ENCODE measurements around the gene PRELID2.
"Not testable (repeated sequence)": the region's sequence is repeated elsewhere in the genome, so short reads cannot be mapped to it uniquely, and the experiment has no call there.

The PRELID2 gene

DNA sequence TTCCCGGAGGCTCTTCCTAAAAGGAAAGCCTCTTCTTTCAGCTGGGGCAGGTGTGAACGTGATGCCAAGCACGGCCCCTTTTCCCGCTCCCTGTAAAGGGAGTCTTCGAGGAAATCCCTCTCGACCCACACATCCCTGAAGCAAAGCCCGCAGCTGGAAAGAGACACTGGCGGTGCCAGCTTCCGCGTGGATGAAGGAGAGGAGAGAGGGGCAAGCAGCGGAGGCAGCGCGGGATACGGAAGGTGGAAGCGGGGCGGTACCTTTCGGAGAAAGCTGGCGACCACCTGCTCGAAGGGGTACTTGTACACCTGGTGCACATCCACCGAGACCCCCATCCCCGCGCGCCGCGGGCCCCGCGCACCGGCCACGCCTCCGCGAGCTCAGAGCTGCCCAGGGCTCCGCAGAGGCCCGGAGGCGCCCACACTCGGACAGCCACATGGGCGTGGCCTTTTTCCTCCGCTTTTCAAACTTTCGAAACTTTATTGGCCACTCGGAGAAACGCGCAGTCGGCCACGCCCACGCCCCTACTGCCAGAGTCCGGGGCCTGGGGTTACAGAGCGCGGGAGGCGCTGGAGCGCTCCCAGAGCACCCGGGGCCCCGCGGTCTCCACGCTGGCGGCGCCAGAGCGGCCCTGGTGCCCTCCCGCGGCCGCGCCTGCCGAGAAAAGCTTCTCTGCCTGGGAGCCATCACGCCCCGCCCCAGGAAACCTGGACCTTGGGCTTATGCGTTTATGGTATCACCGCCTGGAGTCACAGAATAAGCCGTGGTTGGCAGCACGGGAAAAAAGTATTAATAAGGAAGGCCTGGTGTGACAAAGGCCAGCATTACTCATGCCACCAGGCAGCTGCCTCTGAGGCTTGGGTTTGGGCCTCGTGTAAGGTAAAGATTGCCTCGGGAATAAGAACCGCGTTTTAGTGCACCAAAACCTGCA, at the start of gene PRELID2:
TSS of gene PRELID2 (minus strand) at position 426 of the 931 bp plus-strand sequence. CDS start at position 335, 91 bp downstream.
- DNase-seq, result peak; percentile 83

DNA sequence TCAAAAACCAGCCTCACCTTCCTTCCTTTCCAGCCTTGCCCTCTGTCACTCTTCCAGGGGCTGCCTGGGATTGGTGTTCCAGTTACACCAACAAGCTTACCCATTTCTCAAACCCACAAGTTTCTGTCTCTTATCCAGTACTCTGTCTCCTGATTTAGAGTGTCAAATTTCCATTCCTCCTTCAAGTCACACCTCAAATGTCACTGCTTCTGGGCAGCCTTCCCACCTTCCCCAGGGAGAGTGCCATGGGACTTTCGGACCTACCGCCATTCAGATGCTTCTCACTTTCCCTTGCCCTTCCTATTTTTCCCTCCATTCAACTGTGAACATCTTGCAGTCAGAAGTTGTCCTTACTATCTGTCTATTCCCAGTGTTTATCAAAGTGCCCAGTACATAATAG, 39.6 kb upstream of the PRELID2 start:
- DNase-seq, result no peak

DNA sequence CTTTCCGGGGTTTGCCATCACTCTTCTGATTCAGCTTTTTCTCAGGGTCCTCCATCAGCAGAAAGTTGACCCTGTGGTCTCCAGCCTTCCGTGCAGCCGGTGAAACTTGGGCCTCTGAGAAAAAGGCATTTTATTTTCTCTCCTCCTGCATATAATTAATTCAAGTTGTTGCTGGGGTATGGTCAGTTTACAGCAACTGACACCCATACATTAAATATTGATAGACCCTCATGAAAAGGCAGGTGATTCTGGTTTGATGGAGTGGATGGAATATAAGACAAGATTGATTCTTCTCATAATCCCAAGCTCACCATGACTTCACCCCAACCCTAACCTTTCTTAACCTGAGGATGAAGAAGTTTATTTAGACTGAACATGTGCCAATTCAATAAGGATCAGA, 37.8 kb upstream of the PRELID2 start, which contains the start of gene GRXCR2:
TSS of gene GRXCR2 (minus strand) at position 101 of the 400 bp plus-strand sequence. CDS start at position 55, 46 bp downstream.
- no peak for DNase-seq

DNA sequence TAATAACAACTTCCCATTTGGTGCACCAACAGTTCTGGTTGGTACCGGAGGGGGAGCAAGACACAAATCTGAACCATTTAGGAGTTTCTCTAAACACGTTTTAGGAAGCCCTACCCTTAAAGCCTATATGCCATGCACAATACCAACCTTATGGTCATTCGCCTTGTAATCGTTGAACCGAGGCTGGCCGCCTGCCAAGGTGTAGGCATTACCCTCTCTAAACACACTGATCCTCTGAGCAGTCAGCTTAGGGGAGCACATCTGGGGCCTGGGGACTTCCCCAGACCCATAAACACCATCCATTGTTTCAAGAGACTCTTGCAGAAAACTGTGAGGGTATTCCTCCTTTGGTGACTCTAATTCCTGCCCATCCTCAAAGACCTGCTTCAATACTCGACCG, 37.3 kb upstream of the PRELID2 start:
- DNase-seq, result no peak

DNA sequence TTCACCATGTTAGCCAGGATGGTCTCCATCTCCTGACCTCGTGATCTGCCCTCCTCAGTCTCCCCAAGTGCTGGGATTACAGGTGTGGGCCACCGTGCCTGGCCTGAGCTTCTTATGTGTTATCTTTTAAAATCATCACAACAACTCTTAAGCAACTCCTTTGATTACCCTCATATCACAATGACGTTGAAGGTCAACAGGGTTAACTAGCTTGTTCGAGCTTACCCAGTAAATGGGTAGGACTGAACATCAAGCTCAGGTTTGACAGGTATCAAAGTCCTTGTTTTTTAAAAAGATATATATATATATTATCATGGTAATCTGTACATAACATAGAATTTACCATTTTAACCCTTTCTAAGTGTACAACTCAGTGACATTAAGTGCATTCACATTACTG, 34.6 kb upstream of the PRELID2 start:
- DNase-seq, result no peak

DNA sequence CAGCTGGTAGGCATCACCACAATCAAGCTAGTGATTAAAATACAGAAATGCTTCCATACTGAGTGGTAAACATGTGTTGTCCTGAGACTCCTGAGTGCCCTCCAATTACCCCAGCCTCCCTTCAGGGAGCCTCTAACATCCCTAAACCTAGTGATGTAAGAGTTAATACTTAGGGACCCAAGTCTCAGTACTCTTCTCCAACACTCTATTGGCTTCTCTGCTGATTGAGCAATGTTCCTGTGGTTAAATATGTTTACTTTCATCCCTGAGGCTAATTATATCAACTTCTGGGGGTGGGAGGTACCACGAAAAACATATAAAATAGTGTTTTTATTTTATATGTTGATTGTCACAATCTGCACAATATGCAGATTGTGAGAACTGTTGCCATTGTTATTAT, 32.7 kb upstream of the PRELID2 start:
- no peak for DNase-seq

DNA sequence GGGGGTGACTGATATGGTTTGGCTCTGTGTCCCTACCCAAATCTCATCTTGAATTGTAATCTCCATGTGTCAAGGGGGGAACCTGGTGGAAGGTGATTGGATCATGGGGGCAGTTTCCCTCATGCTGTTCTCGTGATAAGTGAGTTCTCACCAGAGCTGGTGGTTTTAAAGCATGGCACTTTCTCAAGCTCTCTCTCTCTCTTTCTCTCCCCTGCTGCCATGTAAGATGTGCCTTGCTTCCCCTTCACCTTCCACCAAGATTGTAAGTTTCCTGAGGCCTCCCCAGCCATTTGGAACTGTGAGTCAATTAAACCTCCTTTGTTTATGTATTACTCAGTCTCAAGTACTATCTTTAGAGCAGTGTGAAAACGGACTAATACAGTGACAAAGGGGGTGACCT, 29.3 kb upstream of the PRELID2 start:
- not testable (repeated sequence) for DNase-seq

DNA sequence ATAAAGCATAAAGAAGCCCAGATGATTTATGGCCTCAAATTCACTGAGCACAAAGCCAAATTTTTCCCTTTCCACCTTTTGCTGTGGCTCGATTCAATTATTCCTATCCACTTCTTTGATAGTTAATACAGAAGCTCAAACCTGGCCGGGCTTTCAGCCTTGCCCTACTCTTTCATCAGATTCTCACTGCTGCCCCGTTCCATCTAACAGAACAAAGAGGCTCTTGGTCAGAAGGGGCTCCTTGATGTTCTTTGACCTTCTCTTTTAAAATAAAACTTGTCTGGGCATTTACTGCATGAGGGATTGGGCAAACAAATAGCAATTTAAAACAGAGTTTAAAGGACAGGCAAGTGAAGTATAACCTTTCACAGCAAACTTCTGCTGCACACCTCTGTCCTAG, 27.9 kb upstream of the PRELID2 start:
- DNase-seq, result no peak

DNA sequence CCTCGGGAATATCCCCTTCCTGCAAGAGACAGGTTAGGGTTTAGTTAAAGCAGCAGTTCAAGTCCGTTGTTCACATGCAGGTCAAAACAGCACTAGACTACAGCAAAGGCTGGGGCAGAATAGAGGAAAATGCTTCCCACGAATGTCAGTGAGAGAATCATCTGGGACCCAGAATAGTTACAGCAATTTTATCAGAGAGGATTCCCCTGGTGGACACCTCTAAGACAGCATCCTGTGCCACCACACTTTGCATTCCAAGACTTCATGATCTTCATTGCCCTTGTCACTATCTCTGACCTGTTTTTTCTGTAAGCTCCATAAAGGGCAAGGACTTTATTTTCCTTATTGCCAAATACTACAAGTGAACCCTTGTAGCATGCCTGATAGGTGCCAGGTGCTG, 24.8 kb upstream of the PRELID2 start:
- no peak for DNase-seq

DNA sequence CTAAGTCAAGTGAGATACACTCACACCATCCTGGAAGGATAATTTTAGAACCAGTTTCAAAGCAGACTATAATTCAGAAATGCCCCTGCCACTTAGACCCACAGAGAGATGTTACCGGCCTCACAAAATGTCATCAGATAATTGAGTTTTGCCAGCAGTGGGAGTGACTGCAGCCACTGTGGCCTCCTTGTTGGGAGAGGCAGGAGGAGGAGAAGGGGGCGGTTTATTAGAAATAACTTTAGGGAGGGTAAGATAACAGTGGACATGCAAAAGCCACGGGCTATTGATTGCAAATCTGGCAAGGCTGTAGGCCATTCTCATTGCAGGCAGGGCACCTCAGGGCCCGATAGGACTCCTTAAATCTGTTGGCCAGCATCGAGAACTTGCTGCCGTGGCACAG, 24.3 kb upstream of the PRELID2 start:
- no peak for DNase-seq

DNA sequence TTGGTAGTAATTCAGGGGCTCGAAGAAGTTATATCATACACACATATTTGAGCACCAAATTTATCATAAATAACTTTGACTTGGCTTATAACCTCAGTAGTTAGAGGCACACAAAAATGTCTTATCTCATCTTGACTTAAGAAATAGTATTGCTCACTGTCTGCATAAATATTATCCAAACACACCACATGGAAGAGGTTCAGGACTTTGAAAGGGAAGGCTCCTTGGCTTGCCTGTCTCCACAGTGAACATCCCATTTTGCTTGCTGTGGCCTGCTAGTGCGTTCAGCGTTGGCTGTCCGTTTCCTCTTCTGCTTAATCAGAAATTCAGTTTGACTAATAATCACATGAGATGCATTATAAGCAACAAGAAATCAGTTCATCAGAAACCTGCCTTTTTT, 23.8 kb upstream of the PRELID2 start:
- no peak for DNase-seq

DNA sequence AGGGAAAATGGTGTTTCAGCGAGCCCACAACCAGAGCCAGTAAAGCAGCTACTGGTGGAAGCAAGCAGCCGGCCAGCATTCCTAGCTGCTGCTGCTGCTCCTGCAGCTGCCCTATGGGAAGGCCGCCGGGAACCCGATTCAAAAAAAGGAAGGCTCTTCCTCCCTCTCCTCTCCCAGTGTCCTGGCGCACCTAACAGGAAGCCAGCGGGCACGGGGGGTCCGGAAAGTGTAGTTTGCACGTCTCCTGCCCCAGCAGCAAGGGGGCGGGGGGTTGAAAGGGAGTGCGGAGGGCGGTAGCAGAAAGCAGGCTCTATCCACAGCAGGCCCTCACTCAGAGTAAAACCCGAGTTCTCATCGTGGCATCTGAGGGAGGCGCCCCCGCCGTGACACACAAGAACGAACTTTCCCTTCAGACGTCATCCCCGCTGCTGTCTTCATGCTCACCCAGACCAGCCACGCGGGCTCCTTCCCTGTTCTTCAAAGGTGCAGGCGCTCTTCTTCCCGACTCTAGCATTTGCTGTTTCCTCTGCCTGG, 21.2 kb upstream of the PRELID2 start:
- no peak for DNase-seq

DNA sequence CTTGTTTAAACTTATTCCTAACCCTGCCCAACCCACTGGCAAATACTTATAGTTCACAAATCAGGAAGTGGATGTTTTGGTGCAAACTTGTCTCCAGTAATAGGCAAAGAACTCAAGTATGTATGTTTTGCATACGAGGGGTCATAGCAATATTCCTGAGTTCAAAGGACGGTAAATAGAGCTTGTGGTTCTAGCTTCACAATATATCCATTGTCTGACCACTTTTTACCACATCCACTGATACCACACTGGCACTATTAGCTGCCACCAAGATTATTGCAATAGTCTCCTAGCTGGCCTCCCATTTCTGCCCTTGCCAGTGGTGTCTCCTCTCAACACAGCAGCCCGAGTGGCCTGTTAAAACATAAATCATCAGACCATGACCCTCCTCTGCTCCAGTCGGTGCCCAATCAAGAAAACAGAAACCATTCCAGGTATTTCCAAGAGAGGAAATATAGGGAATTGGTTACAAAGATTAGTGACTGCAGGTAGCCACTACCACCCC, 20.7 kb upstream of the PRELID2 start:
- DNase-seq, result no peak

DNA sequence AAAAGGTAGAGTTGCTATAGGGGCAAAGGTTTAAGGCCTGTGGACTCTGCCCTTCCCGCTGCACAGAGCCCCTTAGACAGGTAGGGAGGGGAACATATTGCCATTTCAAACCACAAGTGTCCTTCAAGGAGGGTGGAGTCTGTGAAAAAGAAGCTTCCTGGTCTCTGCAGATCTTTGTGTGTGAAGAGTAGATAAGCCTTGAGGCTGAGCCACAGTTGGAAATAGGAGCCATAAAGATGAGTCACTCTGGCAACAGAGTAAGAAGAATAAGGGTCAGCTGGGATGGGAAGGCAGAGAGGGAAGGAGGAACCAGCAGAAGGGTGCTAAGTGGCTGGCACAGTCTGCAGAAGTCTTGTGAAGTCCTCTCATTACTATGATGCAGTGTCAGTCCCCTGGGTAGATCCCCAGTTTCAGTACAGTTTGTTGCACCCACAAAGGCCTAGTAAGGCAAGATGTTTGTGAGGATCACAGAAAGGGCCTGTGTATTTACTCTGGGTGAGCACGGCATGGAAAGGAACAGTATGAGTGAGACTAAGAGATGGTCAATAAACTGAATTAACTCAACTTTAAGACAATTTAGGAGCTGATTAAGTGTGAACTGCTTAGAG, 19.6 kb upstream of the PRELID2 start:
- peak; percentile 24 for DNase-seq

DNA sequence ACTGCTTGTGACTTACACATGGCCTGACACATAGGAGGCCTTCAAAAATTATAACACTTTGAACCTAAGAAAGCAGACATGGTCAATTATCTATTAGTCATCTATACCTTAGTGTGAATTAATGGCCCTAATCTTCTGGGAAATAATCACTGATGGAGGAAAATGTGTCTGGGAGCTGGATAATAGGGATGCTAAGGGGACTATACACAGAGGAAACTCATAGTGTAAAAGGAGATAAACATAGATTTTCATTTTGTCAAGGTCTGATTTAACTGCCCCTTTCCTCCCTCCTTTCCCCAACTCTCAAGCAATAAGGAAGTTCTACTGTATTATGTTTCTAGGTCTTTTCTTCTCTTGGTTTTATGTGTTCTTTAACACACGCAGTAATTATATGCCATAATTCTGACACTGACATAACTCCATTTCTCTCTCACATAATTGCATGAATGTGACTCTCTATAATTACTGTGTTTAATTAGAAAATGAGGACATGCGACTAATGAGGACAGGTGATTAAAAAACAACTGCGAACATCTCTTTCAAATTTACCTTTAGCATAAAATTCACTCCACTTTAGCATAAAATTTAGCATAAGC, 18.7 kb upstream of the PRELID2 start:
- no peak for DNase-seq

DNA sequence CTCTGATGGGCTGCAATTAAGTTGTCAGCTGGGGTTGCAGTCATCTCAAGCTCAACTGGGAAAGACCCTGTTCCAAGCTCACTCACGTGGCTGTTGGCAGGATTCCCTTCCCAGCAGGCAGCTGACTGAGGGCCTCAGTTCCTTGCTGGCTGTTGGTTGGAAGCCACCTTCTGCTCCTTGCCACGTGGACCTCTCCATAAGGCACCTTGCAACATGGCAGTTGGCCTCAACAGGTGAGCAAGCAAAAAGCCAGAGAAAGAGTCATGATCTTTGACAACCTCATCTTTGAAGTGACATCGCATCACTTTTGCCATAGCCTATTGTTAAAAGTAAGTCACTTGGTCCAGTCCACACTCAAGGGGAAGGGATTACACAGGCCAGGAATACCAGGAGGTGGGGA, 17.8 kb upstream of the PRELID2 start:
- peak; percentile 45 for DNase-seq

DNA sequence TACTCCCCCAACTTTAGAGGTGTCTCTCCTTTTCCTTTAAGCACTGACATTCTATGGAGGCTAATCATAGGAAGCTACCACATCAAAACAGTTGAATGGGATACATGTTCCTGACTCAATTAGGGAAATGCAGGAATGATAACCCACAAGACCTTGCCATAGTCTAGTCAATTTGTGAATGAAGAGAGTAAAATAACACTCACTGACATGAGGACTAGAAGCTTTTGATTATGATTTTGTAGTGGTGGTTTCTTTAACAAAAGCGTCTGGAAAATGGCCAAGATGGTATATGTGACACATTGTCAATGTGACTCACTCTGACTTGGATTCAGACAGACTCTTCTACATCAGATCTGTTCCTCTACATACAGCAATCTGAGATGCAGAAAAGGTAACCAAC, 13.7 kb upstream of the PRELID2 start:
- no peak for DNase-seq

DNA sequence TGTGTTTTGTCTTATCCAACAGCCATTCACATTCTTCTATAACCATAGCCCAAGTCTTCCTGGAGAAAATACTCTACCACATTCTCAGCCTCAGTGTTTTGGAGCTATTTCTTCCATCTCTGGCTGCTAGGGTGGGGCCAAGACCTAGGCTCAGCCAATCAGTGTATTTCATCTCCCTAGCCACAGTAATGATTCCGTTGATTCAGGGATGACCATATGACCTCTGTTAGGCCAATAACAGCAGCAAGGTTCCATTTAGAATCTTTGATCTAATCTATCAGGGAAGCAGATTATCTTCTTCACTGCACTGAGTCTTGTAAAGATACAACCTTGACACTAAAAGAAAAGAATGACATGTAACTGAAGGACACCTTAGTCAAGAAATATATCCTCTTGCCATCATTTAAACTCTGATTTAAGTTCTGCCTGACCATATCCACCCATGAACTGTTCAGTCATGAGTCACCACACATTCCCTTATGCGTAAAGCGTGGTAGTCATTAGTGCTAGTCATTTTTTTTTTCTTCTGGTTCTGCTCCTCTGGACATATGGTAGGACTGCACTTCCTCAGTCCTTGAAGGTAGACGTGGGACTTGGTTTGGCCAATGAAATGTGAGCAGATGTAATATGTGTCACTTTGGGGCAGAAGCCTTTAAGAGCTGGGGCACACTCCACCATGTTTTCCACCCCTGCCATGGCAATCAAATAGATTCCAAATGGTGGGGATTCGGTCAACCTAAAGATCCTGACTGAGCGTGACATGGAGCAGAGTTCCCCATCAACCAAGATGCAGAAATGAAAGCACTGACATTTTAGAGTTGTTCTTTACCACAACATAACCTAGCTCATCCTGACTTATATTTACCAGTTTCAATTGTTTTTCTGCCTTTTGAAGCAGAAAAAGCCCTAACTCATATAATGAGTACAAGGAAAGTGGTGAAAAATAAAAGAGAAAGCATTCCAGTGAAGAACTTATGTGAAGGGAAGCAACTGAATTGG, 12.7 kb upstream of the PRELID2 start:
- no peak for DNase-seq

DNA sequence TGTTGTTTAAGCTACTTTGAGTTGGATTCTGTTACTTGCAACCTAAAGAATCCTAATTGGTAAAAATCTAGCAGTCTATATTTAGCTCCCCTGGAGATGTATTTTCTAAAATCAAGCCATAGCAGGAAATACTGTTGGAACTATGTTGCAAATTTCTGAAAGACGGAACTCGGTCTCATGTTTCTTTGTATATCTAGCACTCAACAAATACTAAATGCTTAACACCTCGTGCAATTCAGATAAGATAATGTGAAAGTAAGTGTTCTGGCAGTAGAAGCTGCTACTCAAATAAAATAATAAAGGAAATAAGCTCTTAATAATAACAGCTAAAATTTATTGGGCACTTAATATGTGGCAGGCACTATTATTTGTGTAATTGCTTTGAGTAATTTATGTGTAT, 10.9 kb upstream of the PRELID2 start:
- DNase-seq, result no peak

DNA sequence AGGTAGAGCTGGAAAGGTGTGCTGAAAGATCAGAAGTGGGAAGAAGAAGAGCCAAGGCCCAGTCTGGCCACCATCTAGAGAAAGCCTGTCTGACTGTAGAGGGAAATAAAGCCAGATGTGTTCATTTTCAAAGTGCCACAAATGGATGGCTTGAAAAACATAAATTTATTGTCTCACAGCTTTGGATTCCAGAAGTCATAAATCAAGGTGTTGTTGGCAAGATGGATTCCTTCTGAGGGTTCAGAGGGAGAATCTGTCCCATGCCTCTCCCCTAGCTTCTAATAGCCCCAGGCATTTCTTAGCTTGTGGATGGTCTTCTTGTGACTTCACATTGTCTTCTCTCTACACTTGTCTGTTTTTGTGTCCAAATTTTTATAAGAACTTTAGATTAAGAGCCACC, 6.2 kb upstream of the PRELID2 start:
- DNase-seq, result no peak

DNA sequence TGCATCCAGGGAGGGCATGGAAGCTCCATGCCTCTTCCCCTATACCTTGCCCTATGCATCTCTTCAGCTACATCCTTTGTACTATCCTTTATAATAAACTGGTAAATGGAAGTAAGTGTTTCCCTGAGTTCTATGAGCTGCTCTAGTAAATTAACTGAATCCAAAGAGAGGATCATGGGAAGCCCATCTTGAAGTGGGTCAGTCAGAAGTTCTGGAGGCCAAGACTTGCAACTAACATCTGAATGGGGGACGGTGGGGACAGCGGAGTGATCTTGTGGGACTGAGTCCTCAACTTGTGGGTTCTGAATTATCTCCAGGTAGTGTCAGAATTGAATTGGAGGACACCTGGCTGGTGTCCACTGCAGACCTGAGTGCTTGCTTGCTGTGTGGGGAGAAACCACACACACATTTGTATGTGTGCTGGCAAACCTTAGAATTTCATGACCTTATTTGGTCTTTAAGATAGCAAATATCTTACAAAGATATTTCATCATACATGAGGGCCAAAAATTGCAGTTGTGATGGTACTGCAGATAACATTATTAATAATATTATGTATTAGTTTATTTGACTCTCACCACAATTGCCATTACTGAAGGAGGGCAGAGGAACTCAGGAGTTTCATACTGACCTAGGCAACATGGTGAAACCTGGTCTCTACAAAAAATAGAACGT, 5.5 kb upstream of the PRELID2 start:
- DNase-seq, result no peak

DNA sequence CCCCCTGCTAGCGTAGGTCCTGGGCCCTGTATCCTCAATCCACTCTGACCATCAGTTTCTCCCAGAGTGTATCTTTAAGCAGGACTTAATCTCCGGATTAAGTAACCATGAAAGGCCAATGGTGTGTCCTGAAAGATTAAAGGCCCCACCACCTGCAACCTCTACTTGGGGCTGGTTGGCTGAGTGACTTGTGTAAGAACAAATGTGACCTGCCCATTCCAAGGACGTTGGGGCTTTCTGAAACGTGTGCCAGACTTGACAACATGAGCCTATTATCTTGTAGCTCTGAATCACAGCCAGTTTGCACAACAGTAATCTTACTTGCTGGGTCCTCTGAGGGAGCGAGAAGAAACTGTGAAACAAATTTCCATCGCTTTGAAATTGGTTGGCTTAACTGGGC, 3.1 kb upstream of the PRELID2 start:
- no peak for DNase-seq

All from NCI-H446 treated with DMSO at 0.1 percent for 48 hours (cell line).